Coronary artery (tissue), 2 donors: Measurements from ENCODE around the gene RNF213.
"Not testable (repeated sequence)": the region's sequence is repeated elsewhere in the genome, so short reads cannot be mapped to it uniquely, and the experiment has no call there.

Source experiments
- DNase-seq: peaks from one replicate; pipeline ENCODE4 v3.0.0-alpha.2; 2017; ENCODE audit warnings: low spot score
- H3K27ac ChIP-seq, 2 donors: fragments of 200-600 bp; sonication (generic); one replicate each; pipeline ENCODE4 v1.5.1; 2016 to 2019
- H3K4me3 ChIP-seq: fragments of 200-600 bp; sonication (generic); 2 replicates; pipeline ENCODE4 v1.5.1; 2016; ENCODE audit warnings: mild to moderate bottlenecking, moderate library complexity
- CTCF ChIP-seq: fragments of 200-600 bp; sonication (generic); IDR thresholded peaks from one replicate; pipeline ENCODE4 v1.5.1; 2019; ENCODE audit warnings: antibody characterized with exemption

The RNF213 gene

GRCh38 chr17:80294210-80294609 is 33.6 kb downstream of the RNF213 start:
- no peak for DNase-seq
- H3K27ac ChIP-seq: no peak overlapping the region

GRCh38 chr17:80294653-80295052 is 34.0 kb downstream of the RNF213 start:
- Histone ChIP-seq H3K4me3 (no peak overlapping the region), H3K27ac (peak overlapping the region in 1 of 2 donors; percentile 16)
- DNase-seq: no peak
- no peak for TF ChIP-seq CTCF

More at GRCh38 chr17:80294210-80294609, 33.6 kb downstream of the RNF213 start:
- H3K4me3 ChIP-seq: no peak overlapping the region
- no peak for TF ChIP-seq CTCF

GRCh38 chr17:80295146-80295545 is 34.5 kb downstream of the RNF213 start:
- Histone ChIP-seq H3K27ac (peak overlapping the region in 1 of 2 donors; percentile 16), H3K4me3 (no peak overlapping the region)
- no peak for TF ChIP-seq CTCF
- no peak for DNase-seq

- Histone ChIP-seq H3K27ac (no peak overlapping the region), H3K4me3 (no peak overlapping the region)
- no peak for TF ChIP-seq CTCF
- no peak for DNase-seq
Measured at GRCh38 chr17:80295559-80295958, 34.9 kb downstream of the RNF213 start.

- no peak for TF ChIP-seq CTCF
Measured at GRCh38 chr17:80296221-80296620, 35.6 kb downstream of the RNF213 start.

GRCh38 chr17:80297996-80298560 is 37.4 kb downstream of the RNF213 start:
- no peak for TF ChIP-seq CTCF
- H3K27ac ChIP-seq: no peak overlapping the region
- no peak for DNase-seq
- no peak overlapping the region for H3K4me3 ChIP-seq

More at GRCh38 chr17:80296221-80296620, 35.6 kb downstream of the RNF213 start:
- no peak for DNase-seq
- no peak overlapping the region for H3K27ac ChIP-seq
- no peak overlapping the region for H3K4me3 ChIP-seq

- H3K27ac ChIP-seq, H3K4me3 ChIP-seq: not testable (repeated sequence)
Measured at GRCh38 chr17:80299350-80300100, 38.9 kb downstream of the RNF213 start.

GRCh38 chr17:80300756-80301155 is 40.1 kb downstream of the RNF213 start:
- not testable (repeated sequence) for H3K4me3 ChIP-seq, H3K27ac ChIP-seq, DNase-seq

More at GRCh38 chr17:80299350-80300100, 38.9 kb downstream of the RNF213 start:
- not testable (repeated sequence) for DNase-seq
